HepG2 (cell line): Measurements from ENCODE around the gene PLEKHM2. TPM values are rescaled to one million over a fixed set of nuclear protein-coding genes. Genes with fewer than 3 reads are reported as not detected.

Experiments used
- ATAC-seq: fragments of 200-7000 bp; cut with Tn5 transposase; 3 replicates; pipeline ENCODE4 v1.9.1; 2020; ENCODE audit warnings: mild to moderate bottlenecking, moderate library complexity
- BruUV-seq: library from RNA; stranded (reverse); fragments of 400-500 nt; replicated peaks from 2 replicates; lab custom pipeline; 2021; lab: Mats Ljungman, UMichigan
- CTCF ChIA-PET: fragments of 300-600 bp; formaldehyde crosslinking; extraction: SDS; loops from one replicate; lab custom pipeline; 2021; ENCODE audit warnings: low total read pairs, inconsistent platforms, low intra/inter-chr PET ratio; lab: Yijun Ruan, JAX
- POLR2A ChIA-PET: fragments of 350-600 bp; sonication (Branson Sonifier 250); formaldehyde crosslinking; loops from one replicate; lab custom pipeline; 2020; ENCODE audit warnings: antibody characterized with exemption, inconsistent platforms; lab: Yijun Ruan, JAX
- DNase-seq: peaks from one replicate; pipeline ENCODE4 v3.0.0-alpha.2; 2015; ENCODE audit warnings: low spot score
- FAIRE-seq: peaks from 3 replicates; lab custom pipeline; 2011; peaks lifted over from hg19 to GRCh38; lab: Jason Lieb, UNC
- H2AFZ ChIP-seq: one replicate; pipeline ENCODE4 v1.6.1; 2011; ENCODE audit warnings: low read length, inconsistent platforms
- H3K27ac ChIP-seq: fragments of 300-600 bp; 3 replicates; pipeline ENCODE4 v1.8.0; 2011; ENCODE audit warnings: mixed run types, mild to moderate bottlenecking, mixed read lengths, low read length, inconsistent platforms; ENCODE audit not compliant: insufficient read depth; ENCODE audit errors: extremely low read length
- H3K27me3 ChIP-seq, 2 experiments: fragments of 200-600 bp in 1 of 2; 2 replicates in 1 of 2; 3 replicates in 1 of 2; pipeline versions ENCODE4 v1.6.0 to v1.8.0; 2011; ENCODE audit warnings: low read length in 2 of 2, mild to moderate bottlenecking in 2 of 2, moderate library complexity in 2 of 2, inconsistent platforms in 1 of 2; ENCODE audit not compliant: insufficient read depth in 2 of 2, control insufficient read depth in 1 of 2
- H3K36me3 ChIP-seq, 2 experiments: fragments of 200-600 bp in 1 of 2; replicated peaks in 1 of 2; 2 replicates in 1 of 2; 3 replicates in 1 of 2; pipeline versions ENCODE4 v1.5.1 to v1.8.0; 2011; ENCODE audit warnings: low read length in 2 of 2, inconsistent platforms in 1 of 2; ENCODE audit not compliant: insufficient read depth in 2 of 2, control insufficient read depth in 1 of 2
- H3K4me1 ChIP-seq: 2 replicates; pipeline ENCODE4 v1.5.1; 2012; ENCODE audit warnings: low read length, inconsistent platforms; ENCODE audit not compliant: insufficient read depth
- H3K4me2 ChIP-seq: 2 replicates; pipeline ENCODE4 v1.6.0; 2011; ENCODE audit warnings: low read depth, low read length, inconsistent platforms
- H3K4me3 ChIP-seq, 3 experiments: fragments of 200-600 bp in 1 of 3; sonication (generic), shearing (Covaris generic) in 1 of 3; replicated peaks in 1 of 3; 2 replicates each; pipeline ENCODE4 v1.5.1; 2011 to 2016; ENCODE audit warnings: low read length in 3 of 3, inconsistent platforms in 2 of 3, low read depth in 2 of 3, mild to moderate bottlenecking in 2 of 3, control low read depth in 1 of 3, mixed read lengths in 1 of 3; ENCODE audit not compliant: insufficient read depth in 1 of 3
- H3K79me2 ChIP-seq: one replicate; pipeline ENCODE4 v1.6.1; 2011; ENCODE audit warnings: low read length, inconsistent platforms; ENCODE audit not compliant: insufficient read depth
- H3K9ac ChIP-seq: 2 replicates; pipeline ENCODE4 v1.6.0; 2011; ENCODE audit warnings: mild to moderate bottlenecking, low read depth, low read length, inconsistent platforms; ENCODE audit not compliant: insufficient read depth
- H3K9me3 ChIP-seq: 2 replicates; pipeline ENCODE4 v1.5.1; 2012; ENCODE audit warnings: mild to moderate bottlenecking, low read length
- H4K20me1 ChIP-seq: 2 replicates; pipeline ENCODE4 v1.6.0; 2011; ENCODE audit warnings: inconsistent platforms, mild to moderate bottlenecking, low read length, moderate library complexity; ENCODE audit not compliant: insufficient read depth
- LCORL ChIP-seq, 2 experiments: fragments of 450-650 bp in 1 of 2; sonication (generic) in 1 of 2; formaldehyde crosslinking in 1 of 2; IDR thresholded peaks; 2 replicates each; pipeline versions ENCODE4 v1.5.0 to v1.6.1; 2017 to 2020; ENCODE audit warnings: antibody characterized with exemption in 1 of 2, missing genetic modification reagents in 1 of 2
- MBD4 ChIP-seq: IDR thresholded peaks from 2 replicates; pipeline ENCODE4 v1.6.1; 2012; ENCODE audit warnings: low read length, inconsistent platforms, borderline replicate concordance
- NR2C2 ChIP-seq: sonication (generic); formaldehyde crosslinking; IDR thresholded peaks from 2 replicates; pipeline ENCODE4 v1.4.0; 2020; ENCODE audit warnings: missing genetic modification reagents, mild to moderate bottlenecking, moderate library complexity, borderline replicate concordance
- RXRA ChIP-seq: sonication (generic); formaldehyde crosslinking; IDR thresholded peaks from 2 replicates; pipeline ENCODE4 v1.5.1; 2020; ENCODE audit warnings: missing genetic modification reagents
- SMAD3 ChIP-seq: sonication (generic); formaldehyde crosslinking; IDR thresholded peaks from 2 replicates; pipeline ENCODE4 v1.4.0; 2020; ENCODE audit warnings: missing genetic modification reagents
- SRSF9 ChIP-seq: fragments of 200-400 bp; formaldehyde crosslinking; IDR thresholded peaks from 2 replicates; pipeline ENCODE4 v1.6.1; 2018; ENCODE audit warnings: borderline replicate concordance, mild to moderate bottlenecking, low read depth, low read length; ENCODE audit not compliant: insufficient read depth, poor library complexity, severe bottlenecking
- ZMYM4 ChIP-seq: sonication (generic); formaldehyde crosslinking; IDR thresholded peaks from 2 replicates; pipeline ENCODE4 v1.8.1; 2023; ENCODE audit warnings: mild to moderate bottlenecking, missing genetic modification reagents
- ZNF747 ChIP-seq: sonication (generic); formaldehyde crosslinking; IDR thresholded peaks from 2 replicates; pipeline ENCODE4 v1.8.1; 2023; ENCODE audit warnings: missing genetic modification reagents, mild to moderate bottlenecking, borderline replicate concordance
- ZNF766 ChIP-seq: sonication (generic); formaldehyde crosslinking; IDR thresholded peaks from 2 replicates; pipeline ENCODE4 v1.5.0; 2020; ENCODE audit warnings: missing genetic modification reagents, borderline replicate concordance
- ZNF777 ChIP-seq: sonication (generic); formaldehyde crosslinking; IDR thresholded peaks from 2 replicates; pipeline ENCODE4 v1.4.0; 2020; ENCODE audit warnings: missing genetic modification reagents
- ZNF879 ChIP-seq: sonication (generic); formaldehyde crosslinking; IDR thresholded peaks from 2 replicates; pipeline ENCODE4 v1.8.1; 2023; ENCODE audit warnings: missing genetic modification reagents
- ZSCAN9 ChIP-seq: IDR thresholded peaks from 2 replicates; pipeline ENCODE4 v1.6.1; 2016; ENCODE audit warnings: borderline replicate concordance
- WGBS: methylation state at CpG from one replicate; pipeline ENCODE4 v1.1.6; 2017; ENCODE audit warnings: low lambda C conversion rate; 5-methylcytosine and 5-hydroxymethylcytosine counted together
- in situ Hi-C: cut with HindIII; loops from 2 replicates; pipeline ENCODE4 v1.10.0; 2017; ENCODE audit warnings: low pct_unique_long_range_greater_than_20kb; ENCODE audit not compliant: extremely low pct_ligation_motif_present
- intact Hi-C: fragments of 100-400 bp; cut with micrococcal nuclease; formaldehyde crosslinking; loops from one replicate; pipeline ENCODE4 v1.10.0; 2022; ENCODE audit not compliant: unreplicated experiment
- polyA plus RNA-seq, 8 experiments: library from polyadenylated mRNA; depleted of rRNA in 3 of 8; stranded (reverse) in 7 of 8; unstranded in 1 of 8; fragments of >200 nt; fragmentation: Illumina TruSeq in 4 of 8; extraction: Trizol in 4 of 8; gene quantifications; 2 replicates each; pipeline versions ENCODE4 v1.2.1 to v1.2.3, GENCODE V29; 2011 to 2016; ENCODE audit warnings: low read depth in 4 of 8, missing spikeins in 1 of 8, mixed read lengths in 1 of 8; ENCODE audit not compliant: insufficient read depth in 1 of 8
- total RNA-seq, 5 experiments: library from RNA; depleted of rRNA; stranded (reverse); fragments of >200 nt; fragmentation: Illumina TruSeq; extraction: Trizol; gene quantifications; 2 replicates each; pipeline ENCODE4 v1.2.3, GENCODE V29; 2016; ENCODE audit warnings: low read depth in 1 of 5
- TF ChIP-seq, protein P1 (sequence below): sonication (generic); formaldehyde crosslinking; IDR thresholded peaks from 2 replicates; pipeline ENCODE4 v1.4.0; 2020; ENCODE audit warnings: mild to moderate bottlenecking, missing genetic modification reagents, borderline replicate concordance
- TF ChIP-seq, protein P2 (sequence below): sonication (generic); formaldehyde crosslinking; IDR thresholded peaks from 2 replicates; pipeline ENCODE4 v1.8.1; 2023; ENCODE audit warnings: mild to moderate bottlenecking, missing genetic modification reagents, borderline replicate concordance
- TF ChIP-seq, protein P3 (sequence below): fragments of 450-650 bp; IDR thresholded peaks from 2 replicates; pipeline ENCODE4 v1.6.1; 2017

The PLEKHM2 gene
- total and polyA plus RNA-seq, 2 of the 13 experiments (the other 11 are each of a cell fraction or from before 2014, with no cell fraction given), result 16.5 to 27.3 TPM

DNA sequence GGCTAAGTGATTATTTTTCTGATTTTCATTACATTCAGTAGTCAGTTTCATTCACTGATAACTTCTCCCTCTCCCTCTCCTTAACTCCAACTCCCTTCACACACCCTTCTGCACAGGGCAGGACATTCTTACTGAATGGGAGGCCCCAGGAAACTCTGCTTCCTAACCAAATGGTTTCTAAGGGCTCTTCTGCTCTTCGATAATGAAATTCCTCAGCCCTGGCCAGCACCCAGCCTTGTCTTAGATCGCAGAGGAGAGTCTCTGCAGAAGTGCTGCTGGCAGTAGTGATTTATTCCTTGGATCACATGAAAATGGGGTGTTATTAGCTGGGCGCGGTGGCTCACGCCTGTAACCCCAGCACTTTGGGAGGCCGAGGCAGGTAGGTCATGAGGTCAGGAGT, 16.4 kb downstream of the PLEKHM2 start:
- WGBS, result 98% methylated on average over 6 of the region's 6 CpGs
- Histone ChIP-seq H2AFZ (no peak overlapping the region), H3K4me3 (no peak overlapping the region), H3K27ac (no peak overlapping the region), H3K4me1 (no peaks in the 10 kb centered on the region), H3K27me3 (no peaks in the 10 kb centered on the region), H3K4me2 (no peak overlapping the region), H3K79me2 (no peaks in the 10 kb centered on the region), H3K9me3 (no peaks in the 10 kb centered on the region), H4K20me1 (no peaks in the 10 kb centered on the region), H3K36me3 (peaks cover 5 to 14% of the 10 kb centered on the region in 2 experiments; a peak in 4 of 5 replicates), H3K9ac (no peak overlapping the region)
- CTCF ChIA-PET, result no interaction called here
- FAIRE-seq (no peak), ATAC-seq (no peak), DNase-seq (no peak)
- intact Hi-C loops (no loop called here), in situ Hi-C loops (no loop called here)
- POLR2A ChIA-PET, result no interaction called here
- no TSS peak for BruUV-seq
- TF ChIP-seq SRSF9 (no peak), SMAD3 (CRISPR knock-in tag) (no peak), ZNF766 (no peak), LCORL (IDR thresholded peaks at IDR 0.05) (no peak), LCORL (CRISPR knock-in tag; IDR thresholded peaks at IDR 0.05) (no peak), MBD4 (no peak), ZSCAN9 (CRISPR knock-in tag) (no peak), ZNF747 (CRISPR knock-in tag) (no peak), ZNF879 (CRISPR knock-in tag) (no peak), RXRA (no peak), ZNF777 (CRISPR knock-in tag) (no peak), ZMYM4 (CRISPR knock-in tag) (no peak), NR2C2 (no peak)
- TF ChIP-seq, protein P1, sequence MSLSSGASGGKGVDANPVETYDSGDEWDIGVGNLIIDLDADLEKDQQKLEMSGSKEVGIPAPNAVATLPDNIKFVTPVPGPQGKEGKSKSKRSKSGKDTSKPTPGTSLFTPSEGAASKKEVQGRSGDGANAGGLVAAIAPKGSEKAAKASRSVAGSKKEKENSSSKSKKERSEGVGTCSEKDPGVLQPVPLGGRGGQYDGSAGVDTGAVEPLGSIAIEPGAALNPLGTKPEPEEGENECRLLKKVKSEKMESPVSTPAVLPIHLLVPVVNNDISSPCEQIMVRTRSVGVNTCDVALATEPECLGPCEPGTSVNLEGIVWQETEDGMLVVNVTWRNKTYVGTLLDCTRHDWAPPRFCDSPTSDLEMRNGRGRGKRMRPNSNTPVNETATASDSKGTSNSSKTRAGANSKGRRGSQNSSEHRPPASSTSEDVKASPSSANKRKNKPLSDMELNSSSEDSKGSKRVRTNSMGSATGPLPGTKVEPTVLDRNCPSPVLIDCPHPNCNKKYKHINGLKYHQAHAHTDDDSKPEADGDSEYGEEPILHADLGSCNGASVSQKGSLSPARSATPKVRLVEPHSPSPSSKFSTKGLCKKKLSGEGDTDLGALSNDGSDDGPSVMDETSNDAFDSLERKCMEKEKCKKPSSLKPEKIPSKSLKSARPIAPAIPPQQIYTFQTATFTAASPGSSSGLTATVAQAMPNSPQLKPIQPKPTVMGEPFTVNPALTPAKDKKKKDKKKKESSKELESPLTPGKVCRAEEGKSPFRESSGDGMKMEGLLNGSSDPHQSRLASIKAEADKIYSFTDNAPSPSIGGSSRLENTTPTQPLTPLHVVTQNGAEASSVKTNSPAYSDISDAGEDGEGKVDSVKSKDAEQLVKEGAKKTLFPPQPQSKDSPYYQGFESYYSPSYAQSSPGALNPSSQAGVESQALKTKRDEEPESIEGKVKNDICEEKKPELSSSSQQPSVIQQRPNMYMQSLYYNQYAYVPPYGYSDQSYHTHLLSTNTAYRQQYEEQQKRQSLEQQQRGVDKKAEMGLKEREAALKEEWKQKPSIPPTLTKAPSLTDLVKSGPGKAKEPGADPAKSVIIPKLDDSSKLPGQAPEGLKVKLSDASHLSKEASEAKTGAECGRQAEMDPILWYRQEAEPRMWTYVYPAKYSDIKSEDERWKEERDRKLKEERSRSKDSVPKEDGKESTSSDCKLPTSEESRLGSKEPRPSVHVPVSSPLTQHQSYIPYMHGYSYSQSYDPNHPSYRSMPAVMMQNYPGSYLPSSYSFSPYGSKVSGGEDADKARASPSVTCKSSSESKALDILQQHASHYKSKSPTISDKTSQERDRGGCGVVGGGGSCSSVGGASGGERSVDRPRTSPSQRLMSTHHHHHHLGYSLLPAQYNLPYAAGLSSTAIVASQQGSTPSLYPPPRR (CRISPR knock-in tag), result no peak
- TF ChIP-seq, protein P2, sequence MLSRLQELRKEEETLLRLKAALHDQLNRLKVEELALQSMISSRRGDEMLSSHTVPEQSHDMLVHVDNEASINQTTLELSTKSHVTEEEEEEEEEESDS (CRISPR knock-in tag), result no peak
- TF ChIP-seq, protein P3, sequence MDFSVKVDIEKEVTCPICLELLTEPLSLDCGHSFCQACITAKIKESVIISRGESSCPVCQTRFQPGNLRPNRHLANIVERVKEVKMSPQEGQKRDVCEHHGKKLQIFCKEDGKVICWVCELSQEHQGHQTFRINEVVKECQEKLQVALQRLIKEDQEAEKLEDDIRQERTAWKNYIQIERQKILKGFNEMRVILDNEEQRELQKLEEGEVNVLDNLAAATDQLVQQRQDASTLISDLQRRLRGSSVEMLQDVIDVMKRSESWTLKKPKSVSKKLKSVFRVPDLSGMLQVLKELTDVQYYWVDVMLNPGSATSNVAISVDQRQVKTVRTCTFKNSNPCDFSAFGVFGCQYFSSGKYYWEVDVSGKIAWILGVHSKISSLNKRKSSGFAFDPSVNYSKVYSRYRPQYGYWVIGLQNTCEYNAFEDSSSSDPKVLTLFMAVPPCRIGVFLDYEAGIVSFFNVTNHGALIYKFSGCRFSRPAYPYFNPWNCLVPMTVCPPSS, result no peak
